HG03066 (cell line): ENCODE data around the gene DENND4C.
"Not testable (repeated sequence)": the region's sequence is repeated elsewhere in the genome, so short reads cannot be mapped to it uniquely, and the experiment has no call there.

Experiments
- ATAC-seq: cut with Tn5 transposase; IDR thresholded peaks from one replicate; pipeline ENCODE4 v1.9.1; 2021; ENCODE audit warnings: low read depth; ENCODE audit not compliant: unreplicated experiment

Gene DENND4C

GRCh38 chr9:19408693-19409400 is 178.4 kb downstream of the DENND4C start, which contains the start of gene ACER2:
ACER2 (plus strand) TSS chr9:19409009; CDS start chr9:19409085, 76 bp downstream.
- peak; percentile 94 for ATAC-seq

GRCh38 chr9:19409401-19410194 is 179.1 kb downstream of the DENND4C start:
- peak; percentile 16 for ATAC-seq

GRCh38 chr9:19410195-19410503 is 179.7 kb downstream of the DENND4C start:
- no peak for ATAC-seq

- ATAC-seq = no peak
Measured at GRCh38 chr9:19410594-19410993, 180.1 kb downstream of the DENND4C start.

- no peak for ATAC-seq
Measured at GRCh38 chr9:19411316-19411715, 180.8 kb downstream of the DENND4C start.

GRCh38 chr9:19413456-19413855 is 183.0 kb downstream of the DENND4C start:
- not testable (repeated sequence) for ATAC-seq

- ATAC-seq = no peak
Measured at GRCh38 chr9:19416143-19416542, 185.7 kb downstream of the DENND4C start.

- ATAC-seq = no peak
Measured at GRCh38 chr9:19420877-19421276, 190.4 kb downstream of the DENND4C start.
